GM10847 (cell line): ENCODE results near the gene PACC1.

Experiments
- POLR2A ChIP-seq: IDR thresholded peaks from 2 replicates; pipeline ENCODE4 v1.6.1; 2011; ENCODE audit not compliant: insufficient read length; ENCODE audit errors: extremely low read depth

The PACC1 gene

GRCh38 chr1:212326541-212326940, 88.1 kb downstream of the PACC1 start:
- no peak for TF ChIP-seq POLR2A

- TF ChIP-seq POLR2A, result no peak
Measured at GRCh38 chr1:212323066-212323465, 91.6 kb downstream of the PACC1 start.

GRCh38 chr1:212317916-212318315, 96.8 kb downstream of the PACC1 start:
- no peak for TF ChIP-seq POLR2A

GRCh38 chr1:212315907-212316306, 98.8 kb downstream of the PACC1 start:
- TF ChIP-seq POLR2A, result no peak

- TF ChIP-seq POLR2A, result no peak
Measured at GRCh38 chr1:212315184-212315583, 99.5 kb downstream of the PACC1 start.
